HG03175 (cell line): Measurements from ENCODE around the gene MYCBPAP.
A peak's percentile ranks its signal among the peaks of the same experiment; 100 is the strongest.

Experiments
- ATAC-seq: cut with Tn5 transposase; IDR thresholded peaks from one replicate; pipeline ENCODE4 v1.9.1; 2021; ENCODE audit warnings: mild to moderate bottlenecking, moderate library complexity; ENCODE audit not compliant: unreplicated experiment

The MYCBPAP gene

DNA sequence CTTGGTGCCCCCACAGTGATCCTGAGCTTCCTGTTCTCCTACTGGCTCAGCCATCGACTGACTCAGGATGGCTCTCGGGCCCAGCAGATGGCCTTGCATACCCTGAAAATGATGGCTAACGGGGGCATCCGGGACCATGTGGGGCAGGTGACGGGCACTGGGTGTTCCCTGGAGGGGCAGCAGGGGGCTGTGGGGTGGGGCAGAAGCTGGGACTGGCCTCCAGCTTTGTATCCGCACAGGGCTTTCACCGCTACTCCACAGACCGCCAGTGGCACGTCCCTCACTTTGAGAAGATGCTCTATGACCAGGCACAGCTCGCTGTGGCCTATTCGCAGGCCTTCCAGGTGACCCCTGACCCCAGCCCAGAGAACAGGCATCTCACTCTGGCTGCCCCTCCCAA, 41.7 kb downstream of the MYCBPAP start:
- no peak for ATAC-seq

DNA sequence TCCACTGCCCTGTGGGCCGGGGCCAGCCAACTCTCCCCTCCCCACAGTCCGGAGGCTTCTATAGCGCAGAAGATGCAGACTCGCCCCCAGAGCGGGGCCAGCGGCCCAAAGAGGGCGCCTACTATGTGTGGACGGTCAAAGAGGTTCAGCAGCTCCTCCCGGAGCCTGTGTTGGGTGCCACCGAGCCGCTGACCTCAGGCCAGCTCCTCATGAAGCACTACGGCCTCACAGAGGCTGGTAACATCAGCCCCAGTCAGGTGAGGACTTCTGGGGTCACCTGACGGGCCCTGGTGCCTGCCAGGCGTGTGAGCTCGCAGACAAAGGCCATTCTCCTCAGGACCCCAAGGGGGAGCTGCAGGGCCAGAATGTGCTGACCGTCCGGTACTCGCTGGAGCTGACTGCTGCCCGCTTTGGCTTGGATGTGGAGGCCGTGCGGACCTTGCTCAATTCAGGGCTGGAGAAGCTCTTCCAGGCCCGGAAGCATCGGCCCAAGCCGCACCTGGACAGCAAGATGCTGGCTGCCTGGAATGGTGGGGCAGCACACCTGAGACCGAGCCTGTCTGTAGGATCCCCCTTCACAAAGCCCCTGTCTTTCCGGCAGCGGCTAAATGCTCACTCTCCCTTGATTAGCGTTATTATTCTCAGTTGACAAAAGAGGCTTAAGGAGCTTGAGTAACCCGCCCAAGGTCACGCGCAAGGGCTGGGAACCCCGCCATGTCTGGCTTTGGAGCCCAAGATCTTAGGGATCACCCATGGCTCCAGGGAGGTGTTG, 42.6 kb downstream of the MYCBPAP start:
- no peak for ATAC-seq

DNA sequence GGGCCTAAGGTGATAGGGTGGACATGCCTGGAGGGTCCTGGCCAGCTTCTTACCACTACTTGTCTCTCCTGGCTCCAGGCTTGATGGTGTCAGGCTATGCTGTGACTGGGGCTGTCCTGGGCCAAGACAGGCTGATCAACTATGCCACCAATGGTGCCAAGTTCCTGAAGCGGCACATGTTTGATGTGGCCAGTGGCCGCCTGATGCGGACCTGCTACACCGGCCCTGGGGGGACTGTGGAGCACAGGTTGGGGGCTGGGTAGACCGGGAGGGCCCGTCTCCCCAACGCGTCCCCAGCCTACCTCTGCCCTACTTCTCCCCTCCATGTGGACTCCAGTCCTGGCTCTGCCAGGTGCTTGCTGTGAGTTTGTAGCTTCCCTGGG, 43.2 kb downstream of the MYCBPAP start:
- no peak for ATAC-seq

DNA sequence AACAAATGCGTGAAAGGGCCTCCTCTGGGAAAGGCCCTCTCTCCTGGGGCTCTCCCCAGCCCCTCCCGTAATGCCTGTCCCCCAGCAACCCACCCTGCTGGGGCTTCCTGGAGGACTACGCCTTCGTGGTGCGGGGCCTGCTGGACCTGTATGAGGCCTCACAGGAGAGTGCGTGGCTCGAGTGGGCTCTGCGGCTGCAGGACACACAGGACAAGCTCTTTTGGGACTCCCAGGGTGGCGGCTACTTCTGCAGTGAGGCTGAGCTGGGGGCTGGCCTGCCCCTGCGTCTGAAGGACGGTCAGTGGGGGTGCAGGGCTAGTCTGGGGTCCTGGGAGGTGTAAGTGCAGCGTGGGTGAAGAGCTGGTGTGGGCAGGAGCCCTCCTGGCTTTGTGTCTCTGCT, 43.6 kb downstream of the MYCBPAP start:
- no peak for ATAC-seq

DNA sequence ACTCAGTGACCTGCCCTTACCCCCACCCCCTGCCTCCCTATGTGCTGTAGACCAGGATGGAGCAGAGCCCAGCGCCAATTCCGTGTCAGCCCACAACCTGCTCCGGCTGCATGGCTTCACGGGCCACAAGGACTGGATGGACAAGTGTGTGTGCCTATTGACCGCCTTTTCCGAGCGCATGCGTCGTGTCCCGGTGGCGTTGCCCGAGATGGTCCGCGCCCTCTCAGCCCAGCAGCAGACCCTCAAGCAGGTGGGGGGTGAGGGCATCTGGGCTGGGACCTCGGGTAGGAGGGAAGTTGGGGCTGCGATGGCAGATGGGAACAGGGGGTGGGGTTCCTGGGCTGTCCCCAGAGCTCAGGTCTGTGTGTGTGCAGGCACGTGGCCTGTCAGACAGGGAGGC, 46.0 kb downstream of the MYCBPAP start:
- ATAC-seq: no peak

DNA sequence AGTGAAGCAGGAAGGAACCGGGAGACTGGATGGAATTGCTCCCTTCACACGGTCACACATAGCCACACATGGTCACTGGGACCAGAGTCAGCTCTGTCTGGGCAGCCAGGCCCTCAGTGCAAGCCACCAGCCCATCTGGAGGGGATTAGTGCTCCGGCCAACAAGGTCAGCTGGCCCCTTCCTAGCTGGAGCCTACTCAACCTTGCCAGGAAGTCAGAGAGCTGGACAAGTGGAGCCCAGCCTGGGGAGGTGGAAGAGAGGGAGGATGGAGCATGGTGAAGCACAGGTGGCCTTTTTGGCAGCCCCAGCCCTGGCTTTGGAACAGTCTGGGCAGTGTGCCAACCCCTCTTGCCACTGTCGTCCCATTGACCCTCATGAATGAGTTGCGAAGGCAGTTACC, 48.6 kb downstream of the MYCBPAP start:
- ATAC-seq: no peak

DNA sequence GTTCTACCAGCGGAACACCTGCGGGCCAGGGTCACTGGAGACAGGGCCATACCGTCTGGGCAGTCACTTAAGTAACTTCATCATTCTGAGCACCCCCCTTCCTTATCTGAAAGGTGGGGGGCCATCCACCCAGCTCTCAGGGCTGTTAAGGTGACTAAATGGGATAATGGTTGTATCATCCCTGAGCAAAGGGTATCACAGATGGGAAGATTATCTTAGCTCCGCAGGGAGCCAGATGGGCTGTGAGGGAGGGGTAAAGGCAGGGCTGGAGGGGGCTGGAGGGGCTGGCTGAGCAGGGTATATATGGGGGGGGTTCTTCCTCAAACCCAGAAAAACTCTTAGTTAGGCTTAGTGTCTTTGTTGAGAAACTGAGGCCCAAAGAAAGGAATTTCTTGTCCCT, 49.4 kb downstream of the MYCBPAP start:
- no peak for ATAC-seq

DNA sequence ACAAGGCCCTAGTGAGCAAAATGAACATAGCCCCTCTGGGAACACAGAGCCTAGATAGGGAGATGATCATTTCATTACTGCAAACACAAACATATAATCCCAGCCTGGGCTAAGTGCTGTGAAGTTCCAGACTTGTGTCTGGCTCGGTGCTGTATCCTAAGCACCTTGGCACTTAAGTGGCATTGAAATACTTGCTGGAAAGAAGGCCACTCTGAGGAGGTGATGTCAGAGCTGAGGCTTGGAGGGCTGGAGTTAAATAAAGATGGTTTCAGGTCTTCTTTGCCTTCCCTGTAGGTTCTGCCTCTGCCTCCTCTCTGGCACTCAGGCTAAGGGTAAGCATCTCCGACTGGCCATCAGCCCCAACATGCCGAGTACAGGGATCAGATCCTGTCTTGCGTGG, 49.9 kb downstream of the MYCBPAP start:
- ATAC-seq: no peak

DNA sequence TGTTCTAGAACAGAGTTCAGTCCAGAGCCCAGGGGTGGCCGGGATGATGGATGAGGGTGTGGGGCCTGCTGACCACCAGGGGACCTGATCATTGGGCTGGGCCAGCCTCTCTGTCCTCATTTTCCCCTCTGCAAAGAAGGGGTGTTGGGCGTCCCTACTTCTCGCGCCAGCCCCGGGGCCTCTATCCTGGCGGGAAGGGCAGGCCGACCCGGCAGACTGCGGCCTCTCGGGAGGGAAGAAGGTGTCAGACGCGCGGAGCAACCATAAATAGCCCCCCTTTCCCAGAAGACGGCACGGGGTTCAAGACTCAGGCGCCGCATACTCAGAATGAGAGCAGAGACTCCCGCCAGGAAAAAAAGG, 50.3 kb downstream of the MYCBPAP start:
- no peak for ATAC-seq

DNA sequence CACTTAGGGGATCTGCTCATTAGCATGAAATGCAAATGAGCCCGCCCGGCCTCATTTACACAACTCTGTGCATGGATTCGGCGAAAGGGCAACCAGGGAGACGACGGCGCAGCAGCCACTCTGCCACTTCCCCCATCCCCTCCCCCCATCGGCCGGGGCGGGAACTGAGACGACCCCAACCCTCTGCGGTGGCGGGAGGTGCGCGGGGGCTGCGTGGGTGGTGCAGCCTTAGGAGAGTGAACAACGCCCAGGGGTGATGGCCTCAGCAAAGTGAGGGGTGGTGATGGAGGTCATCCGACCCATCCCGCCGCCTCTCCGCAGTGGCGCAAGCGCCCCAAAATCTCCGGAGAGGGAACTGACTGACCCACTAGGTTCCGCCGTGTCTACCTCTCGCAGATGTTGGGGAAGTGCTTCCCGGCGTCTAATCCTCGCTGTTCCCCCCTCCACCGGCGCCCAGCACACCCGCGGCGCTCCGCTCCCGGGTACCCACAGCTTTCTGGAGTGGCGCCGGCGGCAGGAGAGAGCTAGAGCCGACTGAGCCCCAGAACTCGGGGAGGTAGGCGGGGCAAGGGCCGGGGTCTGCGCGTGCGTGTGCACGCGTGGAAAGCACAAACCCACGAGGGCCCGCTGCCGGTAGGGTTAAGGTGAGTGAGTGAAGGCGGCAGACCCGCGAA, 50.8 kb downstream of the MYCBPAP start:
- ATAC-seq: no peak

DNA sequence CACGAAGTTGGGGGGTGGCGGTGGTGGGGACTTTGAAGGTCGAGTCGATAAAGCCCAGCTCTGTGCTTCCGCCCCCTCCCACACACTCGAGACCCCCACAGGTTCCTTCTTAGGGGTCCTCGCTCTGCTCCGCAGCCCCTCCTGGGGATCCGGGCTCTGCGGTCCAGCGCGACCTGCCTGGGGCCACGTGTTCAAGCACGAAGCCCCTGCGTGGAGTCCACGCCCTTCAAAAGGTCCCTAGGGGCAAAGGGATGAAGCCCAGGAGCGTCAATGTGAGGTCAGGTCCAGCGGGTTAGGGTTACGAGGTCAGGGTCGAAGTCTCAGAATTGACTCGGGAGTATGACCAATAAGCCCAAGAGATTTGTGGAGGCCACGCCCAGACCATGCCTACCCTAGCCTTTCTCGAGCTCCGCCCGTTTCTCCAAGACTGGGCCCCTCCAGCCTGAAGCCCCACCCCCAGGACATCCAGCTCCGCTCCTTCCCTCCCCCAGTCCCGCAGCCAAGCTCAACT, 51.5 kb downstream of the MYCBPAP start:
- ATAC-seq: no peak

DNA sequence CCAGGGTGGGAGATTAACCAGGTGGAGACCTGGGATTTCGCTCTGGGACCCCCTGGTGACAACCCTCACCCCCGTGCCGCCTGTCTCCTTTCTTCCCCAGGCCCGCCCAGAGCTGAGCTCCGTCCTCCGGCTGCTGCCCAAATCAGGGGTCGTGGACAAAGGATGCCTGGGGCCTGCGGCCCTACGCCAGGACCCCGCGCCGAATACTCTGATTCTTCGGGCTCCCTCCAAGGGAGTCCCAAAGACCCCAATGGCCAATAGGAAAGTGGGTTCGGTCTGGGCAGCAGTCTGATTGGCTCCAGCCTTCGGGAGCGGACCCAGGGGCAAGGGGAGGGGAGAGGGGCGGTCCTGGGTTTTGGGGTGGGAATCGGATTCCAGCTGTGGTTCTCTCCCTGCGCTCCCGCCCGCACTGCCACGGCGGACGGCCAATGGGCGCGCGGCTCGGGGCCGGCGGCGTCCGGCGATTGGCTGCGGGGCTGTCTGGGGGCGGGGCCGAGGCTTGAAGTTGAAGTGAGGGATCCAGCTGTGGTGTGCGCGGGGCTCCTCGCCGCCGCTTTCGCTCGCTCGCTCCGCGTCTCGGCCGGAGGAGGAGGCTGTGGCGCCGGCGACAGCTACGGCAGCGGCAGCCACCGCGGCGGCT, 52.1 kb downstream of the MYCBPAP start, which contains the start of gene CACNA1G:
Gene CACNA1G (plus strand): TSS at position 531 of the 640 bp plus-strand sequence. CDS start 745 bp downstream, outside the sequence.
- ATAC-seq: peak; percentile 93

DNA sequence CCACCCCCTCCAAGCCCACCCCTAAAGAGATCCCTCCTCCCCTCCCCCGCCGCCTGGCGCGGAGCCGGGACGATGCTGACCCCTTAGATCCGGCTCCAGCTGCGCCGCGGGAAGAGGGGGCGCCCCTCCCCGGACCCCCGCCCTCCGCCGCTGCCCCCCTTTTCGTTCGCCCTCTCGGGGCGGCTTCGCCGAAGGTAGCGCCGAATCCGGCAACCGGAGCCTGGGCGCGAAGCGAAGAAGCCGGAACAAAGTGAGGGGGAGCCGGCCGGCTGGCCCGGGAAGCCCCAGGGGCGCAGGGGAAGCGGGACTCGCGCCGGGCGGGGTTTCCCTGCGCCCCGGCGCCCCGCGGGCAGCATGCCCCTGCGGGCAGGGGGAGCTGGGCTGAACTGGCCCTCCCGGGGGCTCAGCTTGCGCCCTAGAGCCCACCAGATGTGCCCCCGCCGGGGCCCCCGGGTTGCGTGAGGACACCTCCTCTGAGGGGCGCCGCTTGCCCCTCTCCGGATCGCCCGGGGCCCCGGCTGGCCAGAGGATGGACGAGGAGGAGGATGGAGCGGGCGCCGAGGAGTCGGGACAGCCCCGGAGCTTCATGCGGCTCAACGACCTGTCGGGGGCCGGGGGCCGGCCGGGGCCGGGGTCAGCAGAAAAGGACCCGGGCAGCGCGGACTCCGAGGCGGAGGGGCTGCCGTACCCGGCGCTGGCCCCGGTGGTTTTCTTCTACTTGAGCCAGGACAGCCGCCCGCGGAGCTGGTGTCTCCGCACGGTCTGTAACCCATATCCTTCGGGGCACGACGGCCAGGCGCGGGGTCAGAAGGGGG, 52.9 kb downstream of the MYCBPAP start:
- no peak for ATAC-seq

DNA sequence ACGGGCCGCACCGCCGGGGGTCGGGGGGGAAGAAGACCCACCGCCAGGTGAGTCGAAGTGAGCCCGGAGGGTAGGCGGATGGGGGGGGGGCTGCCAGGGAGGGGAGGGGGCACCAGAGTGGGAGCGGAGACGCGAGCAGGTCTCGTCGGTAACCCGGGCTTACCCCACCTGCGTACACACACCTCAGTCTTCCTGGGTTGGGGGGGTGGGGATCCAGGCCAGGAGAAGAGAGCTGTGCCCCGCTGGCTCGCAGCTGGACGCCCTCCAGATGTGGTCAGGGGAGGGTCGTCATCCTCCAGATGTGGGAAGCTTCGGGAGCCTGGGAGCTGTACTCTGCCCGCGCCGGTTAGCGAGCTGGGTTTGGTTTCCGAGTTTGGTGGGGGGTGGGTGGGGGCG, 53.5 kb downstream of the MYCBPAP start:
- no peak for ATAC-seq

DNA sequence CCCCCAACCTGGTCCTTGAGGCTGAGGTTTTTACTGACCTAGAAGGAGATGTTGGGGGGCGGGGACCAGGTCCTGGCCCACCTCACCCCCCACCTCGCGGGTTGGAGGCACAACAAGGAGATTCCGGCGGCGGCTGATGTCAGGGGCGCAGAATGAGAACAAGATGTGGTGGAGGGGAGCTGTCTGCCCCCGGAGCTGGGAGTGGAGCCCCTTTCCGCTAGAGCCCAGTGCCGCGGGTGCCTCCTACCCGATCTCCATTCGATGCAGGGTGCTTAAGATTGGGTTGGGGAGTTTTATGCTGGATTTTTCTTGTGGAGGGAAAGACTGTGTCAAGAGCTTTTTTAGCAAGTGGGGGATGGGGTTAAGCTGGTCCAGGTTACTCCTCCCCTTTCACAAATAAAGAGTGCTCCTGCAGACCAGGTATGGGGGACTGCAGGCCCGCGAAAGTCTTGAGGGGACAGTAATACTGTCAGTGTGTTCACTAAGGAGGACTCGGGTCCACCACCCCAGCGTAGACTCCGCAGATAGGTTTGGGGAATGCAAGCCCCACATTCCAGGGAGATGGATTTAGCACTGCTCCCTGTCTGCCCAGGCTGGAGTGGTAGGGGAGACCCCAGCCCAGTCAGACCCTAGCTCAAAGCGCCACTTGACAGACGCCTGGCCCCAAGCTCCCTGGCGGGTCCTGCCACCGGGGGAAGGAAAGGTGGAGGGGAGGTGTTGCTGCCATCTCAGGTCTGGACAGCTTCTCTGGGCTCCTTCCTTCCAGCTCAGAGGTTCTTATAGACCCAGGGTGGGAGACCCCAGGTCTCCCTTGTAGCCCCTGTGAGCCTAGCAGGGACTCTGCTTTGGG, 54.2 kb downstream of the MYCBPAP start:
- ATAC-seq: no peak

DNA sequence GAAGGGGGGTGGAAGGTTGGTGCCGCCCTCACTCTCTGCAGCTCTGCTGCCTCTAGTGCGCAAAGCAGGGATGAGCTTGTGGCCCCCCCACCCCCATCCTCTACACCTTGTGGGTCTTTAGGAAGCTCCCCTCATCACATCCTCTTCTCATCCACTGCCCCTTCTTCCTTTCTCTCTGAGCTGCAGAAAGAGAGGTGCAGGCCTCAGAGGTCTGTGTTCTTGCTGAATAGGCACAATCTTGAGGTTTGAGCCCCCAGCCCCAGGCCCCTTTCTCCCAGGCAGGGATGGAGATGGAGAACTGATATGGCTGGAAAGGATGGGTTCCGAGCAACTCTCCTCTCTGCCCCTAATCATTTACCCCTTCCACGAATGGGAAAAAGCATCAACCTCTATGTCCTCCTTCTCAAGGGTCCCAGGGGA, 54.9 kb downstream of the MYCBPAP start:
- no peak for ATAC-seq

DNA sequence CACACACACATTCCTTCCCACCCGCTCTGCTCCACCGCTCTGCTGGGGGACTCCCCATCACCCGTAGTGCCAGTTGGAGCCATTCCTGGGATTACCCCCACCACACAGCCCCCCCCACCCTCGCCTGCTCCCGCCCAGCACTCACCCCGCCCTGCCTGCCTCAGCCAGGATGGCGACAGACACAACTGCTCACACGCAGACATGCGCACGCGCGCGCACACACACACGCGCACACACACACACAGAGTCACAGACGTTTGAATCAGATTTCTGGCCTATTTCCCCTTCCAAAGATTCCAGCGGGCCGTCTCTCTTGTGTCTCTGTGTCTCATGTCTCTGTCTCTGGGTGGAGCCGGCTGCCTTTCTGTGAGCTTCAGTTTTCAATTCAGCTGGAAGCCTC, 56.7 kb downstream of the MYCBPAP start:
- no peak for ATAC-seq

DNA sequence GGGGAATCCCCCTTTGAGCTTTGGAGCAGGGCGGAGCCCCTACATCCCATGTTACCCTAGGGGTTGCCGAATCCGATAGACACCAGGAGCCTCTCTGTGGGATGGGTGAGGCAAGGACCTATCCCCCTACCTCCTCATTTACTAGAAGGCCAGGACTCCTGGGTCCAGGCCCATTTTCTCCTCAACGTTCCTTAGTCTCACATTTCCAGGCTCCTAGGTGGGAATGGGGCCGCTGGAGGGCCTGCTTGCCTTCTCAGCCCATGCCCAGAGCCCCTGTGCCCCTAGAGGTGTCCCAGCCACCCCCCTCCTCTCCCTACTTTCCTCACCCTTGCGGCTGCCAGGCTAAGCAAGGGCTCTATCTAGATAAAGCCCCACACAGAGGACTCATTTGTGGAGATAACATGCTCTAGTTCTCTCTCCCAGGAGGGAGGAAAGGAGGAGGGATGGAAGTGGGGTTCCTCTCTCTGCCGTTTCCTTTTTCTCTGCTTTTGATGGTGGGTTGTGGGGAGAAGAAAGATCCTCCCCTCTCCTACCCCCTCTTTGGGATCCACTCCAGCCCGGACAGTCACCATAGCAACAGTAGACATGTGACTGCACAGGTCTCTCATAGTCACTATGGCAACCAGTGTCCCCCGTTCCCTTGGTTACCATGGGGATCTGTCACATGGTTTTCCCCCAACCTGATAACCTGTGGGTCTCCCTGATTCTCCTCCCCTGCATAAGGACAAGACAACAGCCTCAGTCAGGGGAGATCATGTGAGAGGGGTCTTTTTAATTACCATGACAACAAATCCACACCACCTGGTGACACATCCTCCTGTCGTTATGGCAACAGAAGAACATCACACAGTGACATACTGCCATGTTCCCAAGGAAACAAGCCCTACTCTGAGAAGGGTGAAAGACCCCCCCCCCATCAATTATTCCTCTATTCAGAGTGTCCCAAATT, 57.4 kb downstream of the MYCBPAP start:
- no peak for ATAC-seq

DNA sequence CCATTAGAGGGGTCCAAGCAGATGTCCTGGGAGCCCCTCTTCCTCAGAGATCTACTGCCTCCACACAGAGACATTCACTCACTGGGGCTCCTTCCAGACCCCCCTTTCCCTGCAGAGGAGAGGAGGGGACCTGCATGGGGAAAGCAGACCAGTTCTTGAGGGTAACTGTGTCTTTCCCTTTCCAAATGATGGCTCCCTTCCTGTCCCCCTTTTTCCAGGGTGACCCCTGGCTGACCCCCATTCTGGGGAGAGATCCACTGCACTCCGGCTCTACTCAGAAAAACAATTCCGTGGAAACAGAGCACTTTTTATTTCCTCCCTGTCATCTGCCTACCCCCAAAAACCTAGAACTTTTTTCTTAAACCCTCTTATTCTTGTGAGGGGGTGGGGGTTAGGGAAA, 58.6 kb downstream of the MYCBPAP start:
- no peak for ATAC-seq
